ENCODE measurements around the gene COBLL1.

DNA sequence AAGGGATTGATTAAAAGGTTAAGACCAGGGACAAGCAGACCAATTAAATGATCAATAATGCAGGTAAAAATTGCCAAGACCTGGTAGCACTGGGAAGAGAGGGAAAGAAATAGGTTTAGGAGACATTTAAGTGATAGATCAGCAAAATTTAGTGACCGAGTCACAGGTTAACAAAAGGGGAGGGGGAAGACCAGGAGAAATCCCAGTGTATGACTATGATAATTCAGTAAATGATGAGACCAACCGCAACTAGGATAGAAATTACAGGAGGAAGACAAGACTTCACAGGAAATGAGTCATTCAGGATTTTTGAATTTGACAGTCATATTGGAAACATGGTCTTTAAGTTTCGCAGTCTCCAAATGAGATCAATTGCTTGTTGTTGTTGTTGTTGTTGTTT is 62.9 kb downstream of the COBLL1 start:
- TF ChIP-seq POLR2AphosphoS5 (IDR thresholded peaks at IDR 0.05): no peak
- TF ChIP-seq, protein P1, sequence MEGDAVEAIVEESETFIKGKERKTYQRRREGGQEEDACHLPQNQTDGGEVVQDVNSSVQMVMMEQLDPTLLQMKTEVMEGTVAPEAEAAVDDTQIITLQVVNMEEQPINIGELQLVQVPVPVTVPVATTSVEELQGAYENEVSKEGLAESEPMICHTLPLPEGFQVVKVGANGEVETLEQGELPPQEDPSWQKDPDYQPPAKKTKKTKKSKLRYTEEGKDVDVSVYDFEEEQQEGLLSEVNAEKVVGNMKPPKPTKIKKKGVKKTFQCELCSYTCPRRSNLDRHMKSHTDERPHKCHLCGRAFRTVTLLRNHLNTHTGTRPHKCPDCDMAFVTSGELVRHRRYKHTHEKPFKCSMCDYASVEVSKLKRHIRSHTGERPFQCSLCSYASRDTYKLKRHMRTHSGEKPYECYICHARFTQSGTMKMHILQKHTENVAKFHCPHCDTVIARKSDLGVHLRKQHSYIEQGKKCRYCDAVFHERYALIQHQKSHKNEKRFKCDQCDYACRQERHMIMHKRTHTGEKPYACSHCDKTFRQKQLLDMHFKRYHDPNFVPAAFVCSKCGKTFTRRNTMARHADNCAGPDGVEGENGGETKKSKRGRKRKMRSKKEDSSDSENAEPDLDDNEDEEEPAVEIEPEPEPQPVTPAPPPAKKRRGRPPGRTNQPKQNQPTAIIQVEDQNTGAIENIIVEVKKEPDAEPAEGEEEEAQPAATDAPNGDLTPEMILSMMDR (IDR thresholded peaks at IDR 0.05): no peak
